Liver (tissue), 9 donors: ENCODE results near the gene LYPD4. TPM values are rescaled to one million over a fixed set of nuclear protein-coding genes. Genes with fewer than 3 reads are reported as not detected.

Source experiments
- DNase-seq: peaks from one replicate; pipeline ENCODE4 v3.0.0-alpha.2; 2017; ENCODE audit warnings: low spot score
- H3K27ac ChIP-seq, 2 donors: one replicate each; pipeline ENCODE4 v1.7.0; 2013; ENCODE audit warnings: inconsistent platforms in 2 of 2, low read length in 2 of 2, control low read depth in 1 of 2, low read depth in 1 of 2, mild to moderate bottlenecking in 1 of 2
- H3K27me3 ChIP-seq, 4 donors: one replicate each; pipeline versions ENCODE4 v1.6.1 to v1.7.0; 2013; ENCODE audit warnings: low read length in 3 of 4, inconsistent platforms in 1 of 4, mild to moderate bottlenecking in 1 of 4, moderate library complexity in 1 of 4; ENCODE audit not compliant: control insufficient read depth in 4 of 4, insufficient read depth in 4 of 4
- H3K36me3 ChIP-seq, 4 donors: one replicate each; pipeline versions ENCODE4 v1.6.1 to v1.7.0; 2013; ENCODE audit warnings: low read length in 3 of 4, mild to moderate bottlenecking in 3 of 4, low read depth in 1 of 4, moderate library complexity in 1 of 4; ENCODE audit not compliant: control insufficient read depth in 4 of 4, insufficient read depth in 3 of 4
- H3K4me1 ChIP-seq, 4 donors: one replicate each; pipeline versions ENCODE4 v1.6.1 to v1.7.0; 2013; ENCODE audit warnings: low read length in 3 of 4, mild to moderate bottlenecking in 3 of 4, moderate library complexity in 1 of 4; ENCODE audit not compliant: control insufficient read depth in 4 of 4, insufficient read depth in 4 of 4
- H3K4me3 ChIP-seq, 3 donors: one replicate each; pipeline versions ENCODE4 v1.6.1 to v1.7.0; 2013; ENCODE audit warnings: low read length in 3 of 3, control low read depth in 1 of 3, low read depth in 1 of 3, mild to moderate bottlenecking in 1 of 3
- H3K9ac ChIP-seq, 2 donors: one replicate each; pipeline ENCODE4 v1.7.0; 2013; ENCODE audit warnings: low read length in 2 of 2, mild to moderate bottlenecking in 2 of 2, moderate library complexity in 2 of 2, control low read depth in 1 of 2, low read depth in 1 of 2
- H3K9me3 ChIP-seq, 4 donors: one replicate each; pipeline versions ENCODE4 v1.6.1 to v1.7.0; 2013; ENCODE audit warnings: low read length in 3 of 4; ENCODE audit not compliant: control insufficient read depth in 4 of 4
- ATF3 ChIP-seq: IDR thresholded peaks from 2 replicates; pipeline ENCODE4 v1.6.1; 2016; ENCODE audit warnings: antibody characterized with exemption
- CTCF ChIP-seq: fragments of 150-350 bp; IDR thresholded peaks from 2 replicates; pipeline ENCODE4 v1.5.1; 2017; ENCODE audit warnings: improper control_type of control experiment, low read depth, low read length; ENCODE audit not compliant: missing input control
- EGR1 ChIP-seq, 2 donors: IDR thresholded peaks; 2 replicates each; pipeline ENCODE4 v1.6.1; 2016 to 2018; ENCODE audit warnings: antibody characterized with exemption in 2 of 2, low read depth in 2 of 2
- FOXA1 ChIP-seq: IDR thresholded peaks from 2 replicates; pipeline ENCODE4 v1.6.1; 2016; ENCODE audit warnings: antibody characterized with exemption
- GABPA ChIP-seq, 2 donors: IDR thresholded peaks in 1 of 2; conservative IDR thresholded peaks in 1 of 2; 2 replicates each; pipeline ENCODE4 v1.6.1; 2016; ENCODE audit warnings: antibody characterized with exemption in 2 of 2, mild to moderate bottlenecking in 1 of 2, moderate library complexity in 1 of 2
- HNF4A ChIP-seq, 2 donors: conservative IDR thresholded peaks; 2 replicates each; pipeline ENCODE4 v1.6.1; 2016; ENCODE audit warnings: antibody characterized with exemption in 2 of 2, mild to moderate bottlenecking in 2 of 2
- HNF4G ChIP-seq: IDR thresholded peaks from 2 replicates; pipeline ENCODE4 v1.6.1; 2016; ENCODE audit warnings: antibody characterized with exemption
- JUND ChIP-seq, 2 donors: IDR thresholded peaks; 2 replicates each; pipeline ENCODE4 v1.6.1; 2016; ENCODE audit warnings: antibody characterized with exemption in 2 of 2
- NR2F2 ChIP-seq: IDR thresholded peaks from 2 replicates; pipeline ENCODE4 v1.6.1; 2016; ENCODE audit warnings: antibody characterized with exemption
- RAD21 ChIP-seq, 2 donors: IDR thresholded peaks; 2 replicates each; pipeline ENCODE4 v1.6.1; 2016; ENCODE audit warnings: antibody characterized with exemption in 2 of 2, mild to moderate bottlenecking in 2 of 2
- RXRA ChIP-seq, 2 donors: IDR thresholded peaks; 2 replicates each; pipeline ENCODE4 v1.6.1; 2017 to 2018; ENCODE audit warnings: antibody characterized with exemption in 2 of 2, mild to moderate bottlenecking in 1 of 2
- SP1 ChIP-seq: IDR thresholded peaks from 2 replicates; pipeline ENCODE4 v1.6.1; 2018; ENCODE audit warnings: antibody characterized with exemption, mild to moderate bottlenecking
- TAF1 ChIP-seq: conservative IDR thresholded peaks from 2 replicates; pipeline ENCODE4 v1.6.1; 2016; ENCODE audit warnings: antibody characterized with exemption, mild to moderate bottlenecking
- YY1 ChIP-seq: IDR thresholded peaks from 2 replicates; pipeline ENCODE4 v1.6.1; 2016; ENCODE audit warnings: antibody characterized with exemption, mild to moderate bottlenecking
- ZBTB33 ChIP-seq: IDR thresholded peaks from 2 replicates; pipeline ENCODE4 v1.6.1; 2016; ENCODE audit warnings: antibody characterized with exemption
- whole genome bisulfite sequencing: extraction: QIAGEN DNeasy Blood & Tissue Kit; methylation state at CpG from one replicate; pipeline ENCODE4 v1.1.7; 2013; 5-methylcytosine and 5-hydroxymethylcytosine counted together
- polyA plus RNA-seq, 2 donors: library from polyadenylated mRNA; stranded (reverse) in 1 of 2; unstranded in 1 of 2; fragments of 200-250 nt in 1 of 2; fragments of >200 nt in 1 of 2; fragmentation: Nextera tagmentation in 1 of 2; extraction: Ambion mirVana in 1 of 2; gene quantifications; one replicate each; pipeline versions ENCODE4 v1.2.1 to v1.2.3, GENCODE V29; 2013 to 2015
- total RNA-seq, 2 donors: library from RNA; depleted of rRNA; stranded (reverse); fragments of >200 nt; gene quantifications; one replicate each; pipeline ENCODE4 v1.2.3, GENCODE V29; 2014
- donor health status: healthy.
- donor health status: healthy.
- donor health status: healthy.
- donor health status: healthy.
- donor health status: healthy.

LYPD4 gene
- total and polyA plus RNA-seq, 4 donors = not detected

GRCh38 chr19:41879080-41879479 is 34.6 kb upstream of the LYPD4 start:
- DNase-seq = no peak
- H3K9ac ChIP-seq = no peak overlapping the region
- H3K27ac ChIP-seq = no peak overlapping the region
- H3K4me3 ChIP-seq = no peak overlapping the region
- peaks cover 0 to 12% (median 4%) of the 10 kb centered on the region in 4 donors for H3K4me1 ChIP-seq
- H3K9me3 ChIP-seq = no peaks in the 10 kb centered on the region
- WGBS = 89% methylated on average over 21 of the region's 21 CpGs
- no peaks in the 10 kb centered on the region for H3K36me3 ChIP-seq
- TF ChIP-seq FOXA1 (no peak), YY1 (no peak), JUND (IDR thresholded peaks at IDR 0.05) (no peak), CTCF (no peak), RAD21 (IDR thresholded peaks at IDR 0.05) (no peak), NR2F2 (no peak)
- no peaks in the 10 kb centered on the region for H3K27me3 ChIP-seq

GRCh38 chr19:41877916-41878905 is 33.7 kb upstream of the LYPD4 start:
- no peak for DNase-seq
- H3K27me3 ChIP-seq = no peaks in the 10 kb centered on the region
- H3K27ac ChIP-seq = peak overlapping the region in 1 of 2 donors; percentile 41
- peak overlapping the region in 1 of 2 donors; percentile 27 for H3K9ac ChIP-seq
- H3K9me3 ChIP-seq = no peaks in the 10 kb centered on the region
- H3K4me1 ChIP-seq = peaks cover 0 to 6% (median 2%) of the 10 kb centered on the region in 4 donors
- TF ChIP-seq JUND (IDR thresholded peaks at IDR 0.05) (no peak), SP1 (no peak), YY1 (no peak)
- H3K36me3 ChIP-seq = no peaks in the 10 kb centered on the region
- no peak overlapping the region for H3K4me3 ChIP-seq
- WGBS = 79% methylated on average over 17 of the region's 17 CpGs

- peak within 1 kb of the TSS in 1 of 2 donors; percentile 27 for H3K9ac ChIP-seq
- WGBS = 80% methylated on average over 9 of the region's 9 CpGs
- peak within 1 kb of the TSS in 1 of 2 donors; percentile 50 for H3K27ac ChIP-seq
- no peaks in the 10 kb centered on the region for H3K27me3 ChIP-seq
- DNase-seq = no peak
- H3K4me3 ChIP-seq = no peak within 1 kb of the TSS
- peaks cover 0 to 4% (median under 1%) of the 10 kb centered on the region in 4 donors for H3K36me3 ChIP-seq
- H3K9me3 ChIP-seq = no peaks in the 10 kb centered on the region
- H3K4me1 ChIP-seq = peaks cover 0 to 10% (median 3%) of the 10 kb centered on the region in 4 donors
- TF ChIP-seq ATF3 (no peak), JUND (IDR thresholded peaks at IDR 0.05) (no peak), RXRA (IDR thresholded peaks at IDR 0.05) (no peak), CTCF (no peak), TAF1 (no peak), HNF4A (conservative IDR thresholded peaks at IDR 0.05) (no peak), EGR1 (IDR thresholded peaks at IDR 0.05; ENCODE audit: low read depth in 2 of 2) (no peak), HNF4G (no peak), GABPA (IDR thresholded peaks at IDR 0.05 in 1 of 2, conservative IDR thresholded peaks at IDR 0.05 in 1 of 2) (no peak), SP1 (no peak), ZBTB33 (no peak), RAD21 (IDR thresholded peaks at IDR 0.05) (no peak), NR2F2 (no peak)
Measured at GRCh38 chr19:41876847-41877832, 32.7 kb upstream of the LYPD4 start, which contains the start of gene CD79A. CD79A (plus strand) TSS chr19:41877279; CDS start chr19:41877305, 26 bp downstream.
